H7 (cell line): ENCODE results near the gene ACTR2. TPM values are rescaled to one million over a fixed set of nuclear protein-coding genes. Genes with fewer than 3 reads are reported as not detected.
A peak's percentile ranks its signal among the peaks of the same experiment; 100 is the strongest.

Source experiments
- DNase-seq: peaks from one replicate; pipeline ENCODE4 v3.0.0; 2012
- H3K27me3 ChIP-seq: 2 replicates; pipeline ENCODE4 v1.6.0; 2011; ENCODE audit warnings: mild to moderate bottlenecking, low read length; ENCODE audit not compliant: control insufficient read depth, insufficient read depth
- H3K36me3 ChIP-seq: replicated peaks from 2 replicates; pipeline ENCODE4 v1.5.1; 2011; ENCODE audit warnings: low read length; ENCODE audit not compliant: control insufficient read depth, insufficient read depth
- H3K4me3 ChIP-seq: 2 replicates; pipeline ENCODE4 v1.5.1; 2011; ENCODE audit warnings: low read depth, mild to moderate bottlenecking, control low read depth, low read length, moderate library complexity; ENCODE audit not compliant: insufficient read depth
- total RNA-seq: library from RNA; depleted of rRNA; stranded (reverse); fragments of >200 nt; shearing (Covaris generic); gene quantifications from 2 replicates; pipeline ENCODE4 v1.2.3, GENCODE V29; 2014

ACTR2 gene
- total RNA-seq, 1 experiment from 2014 or later: 42.1 TPM

GRCh38 chr2:65278531-65278981 lies 50.9 kb downstream of the ACTR2 start:
- DNase-seq: no peak
- no peaks in the 10 kb centered on the region for H3K36me3 ChIP-seq
- no peak overlapping the region for H3K4me3 ChIP-seq
- peaks cover 64% of the 10 kb centered on the region for H3K27me3 ChIP-seq

DNA sequence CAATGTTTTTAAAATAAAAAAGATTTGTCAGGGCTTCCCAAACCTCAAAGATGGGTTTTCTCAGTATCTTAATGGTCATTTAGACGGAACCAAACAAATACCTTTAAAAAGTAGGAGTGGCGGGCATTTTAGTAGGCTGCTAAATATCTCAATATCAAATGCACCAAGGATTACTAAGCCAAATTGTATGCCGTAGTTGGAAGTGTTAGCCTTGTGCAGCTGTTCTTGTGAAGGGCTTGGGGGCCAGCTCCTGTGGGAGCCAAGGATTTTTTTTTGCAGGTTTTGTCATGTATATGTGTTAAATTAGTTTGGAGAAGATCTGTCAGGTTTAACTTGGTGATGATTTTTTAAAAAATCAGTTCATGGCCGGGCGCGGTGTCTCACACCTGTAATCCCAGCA lies 52.1 kb downstream of the ACTR2 start:
- DNase-seq: no peak
- H3K4me3 ChIP-seq: no peak overlapping the region
- H3K27me3 ChIP-seq: peaks cover 60% of the 10 kb centered on the region
- H3K36me3 ChIP-seq: no peaks in the 10 kb centered on the region

DNA sequence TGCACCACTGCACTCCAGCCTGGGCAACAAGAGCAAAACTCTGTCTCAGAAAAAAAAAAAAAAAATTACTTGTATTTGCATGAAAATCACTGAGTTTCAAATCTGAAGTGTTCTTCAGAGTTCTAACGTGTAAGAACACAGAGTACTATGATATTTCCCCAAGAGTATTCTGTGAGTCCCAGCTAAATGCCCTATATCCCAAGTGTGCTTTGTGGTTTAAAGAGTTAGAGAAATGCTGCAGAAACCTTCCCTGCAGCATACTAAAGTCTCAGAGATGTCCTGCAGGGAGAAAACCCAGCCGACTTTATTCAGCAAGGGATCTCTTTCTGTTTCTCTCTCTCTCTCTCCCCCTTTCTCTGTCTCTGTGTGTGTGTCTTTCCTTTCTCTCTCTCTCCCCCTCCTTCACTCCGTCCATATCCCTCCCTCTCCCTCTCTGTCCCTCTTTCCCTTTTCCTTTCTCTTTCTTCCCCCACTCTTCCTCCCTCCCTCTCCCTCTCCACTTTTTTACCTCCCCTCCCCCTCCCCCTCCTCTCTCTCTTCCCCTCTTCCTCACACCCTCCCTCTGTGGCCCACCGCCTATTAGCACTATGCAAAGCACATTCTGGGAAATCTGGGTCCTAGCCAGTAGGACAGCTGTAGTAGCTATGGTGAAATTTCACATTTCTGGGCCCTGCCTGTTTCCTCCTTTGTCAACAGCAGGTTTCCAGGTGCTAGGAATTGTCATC lies 54.2 kb downstream of the ACTR2 start:
- Histone ChIP-seq H3K36me3 (no peaks in the 10 kb centered on the region), H3K4me3 (no peak overlapping the region), H3K27me3 (peaks cover 44% of the 10 kb centered on the region)
- DNase-seq: peak; percentile 43

- Histone ChIP-seq H3K4me3 (no peak overlapping the region), H3K27me3 (peaks cover 36% of the 10 kb centered on the region), H3K36me3 (no peaks in the 10 kb centered on the region)
- DNase-seq: no peak
These were observed 54.9 kb downstream of the ACTR2 start for GRCh38 chr2:65282477-65283053.

DNA sequence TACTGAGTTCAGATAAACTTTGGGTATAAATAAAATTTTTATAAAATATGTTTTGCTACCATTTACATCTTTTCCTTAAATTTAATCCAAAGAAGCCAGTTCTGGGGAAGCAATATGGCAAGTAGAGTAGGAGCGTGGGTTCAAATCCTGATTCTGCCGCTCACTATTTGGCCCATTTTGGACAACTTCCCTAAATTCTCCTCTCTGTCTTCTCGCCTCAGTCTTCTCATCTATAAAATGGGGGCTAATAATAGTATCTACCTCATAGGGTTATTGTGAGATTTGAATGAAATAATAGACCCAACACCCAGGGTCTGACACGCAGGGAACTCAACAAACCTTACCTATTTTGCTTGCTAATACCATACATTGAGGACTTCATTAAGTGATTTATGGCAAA lies 59.7 kb downstream of the ACTR2 start:
- Histone ChIP-seq H3K4me3 (no peak overlapping the region), H3K27me3 (peaks cover 3% of the 10 kb centered on the region), H3K36me3 (no peaks in the 10 kb centered on the region)
- DNase-seq: no peak

GRCh38 chr2:65291216-65292105 lies 63.8 kb downstream of the ACTR2 start:
- no peak for DNase-seq
- Histone ChIP-seq H3K4me3 (no peak overlapping the region), H3K27me3 (no peaks in the 10 kb centered on the region; the same call in 1 of the 2 replicates), H3K36me3 (no peaks in the 10 kb centered on the region)

DNA sequence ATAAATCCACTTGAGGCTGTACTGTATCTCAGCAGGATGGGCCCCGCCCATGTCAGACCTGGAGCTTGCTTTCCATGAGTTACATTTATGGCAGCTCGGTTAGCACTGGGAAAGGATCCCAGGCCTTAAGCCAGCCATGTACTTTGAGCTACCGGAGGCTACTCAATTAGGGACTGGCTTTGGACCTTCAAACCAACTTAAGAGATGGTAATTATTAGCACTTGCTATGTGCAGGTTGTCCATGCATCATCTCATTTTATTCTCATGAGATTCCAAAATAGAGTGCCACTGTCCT lies 64.4 kb downstream of the ACTR2 start:
- Histone ChIP-seq H3K27me3 (no peaks in the 10 kb centered on the region; the same call in 1 of the 2 replicates), H3K36me3 (no peaks in the 10 kb centered on the region), H3K4me3 (no peak overlapping the region)
- no peak for DNase-seq

- DNase-seq: no peak
- Histone ChIP-seq H3K4me3 (no peak overlapping the region), H3K36me3 (no peaks in the 10 kb centered on the region), H3K27me3 (no peaks in the 10 kb centered on the region)
These were observed 64.9 kb downstream of the ACTR2 start for GRCh38 chr2:65292461-65293011.

DNA sequence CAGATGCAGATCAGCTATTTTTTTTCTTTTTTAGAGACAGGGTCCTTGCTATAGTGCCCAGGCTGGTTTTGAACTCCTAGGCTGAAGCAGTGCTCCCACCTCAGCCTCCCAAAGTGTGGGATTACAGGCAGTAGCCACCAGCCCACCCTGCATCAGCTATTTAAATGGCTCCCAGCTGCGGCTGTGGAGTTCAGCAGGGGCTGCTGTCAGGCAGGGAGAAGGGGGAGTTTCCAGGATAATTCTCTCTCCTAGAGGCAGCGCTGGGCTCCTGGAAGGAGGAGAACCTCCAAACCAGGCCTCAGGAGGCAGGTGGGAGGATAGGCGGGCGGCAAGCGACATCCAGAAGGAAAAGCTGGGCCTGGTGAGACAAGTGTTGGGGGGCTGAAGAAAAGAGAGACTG lies 65.7 kb downstream of the ACTR2 start:
- Histone ChIP-seq H3K36me3 (no peaks in the 10 kb centered on the region), H3K27me3 (no peaks in the 10 kb centered on the region), H3K4me3 (no peak overlapping the region)
- no peak for DNase-seq

GRCh38 chr2:65294136-65294535 lies 66.5 kb downstream of the ACTR2 start:
- no peak overlapping the region for H3K4me3 ChIP-seq
- no peak for DNase-seq
- H3K36me3 ChIP-seq: no peaks in the 10 kb centered on the region
- no peaks in the 10 kb centered on the region for H3K27me3 ChIP-seq

DNA sequence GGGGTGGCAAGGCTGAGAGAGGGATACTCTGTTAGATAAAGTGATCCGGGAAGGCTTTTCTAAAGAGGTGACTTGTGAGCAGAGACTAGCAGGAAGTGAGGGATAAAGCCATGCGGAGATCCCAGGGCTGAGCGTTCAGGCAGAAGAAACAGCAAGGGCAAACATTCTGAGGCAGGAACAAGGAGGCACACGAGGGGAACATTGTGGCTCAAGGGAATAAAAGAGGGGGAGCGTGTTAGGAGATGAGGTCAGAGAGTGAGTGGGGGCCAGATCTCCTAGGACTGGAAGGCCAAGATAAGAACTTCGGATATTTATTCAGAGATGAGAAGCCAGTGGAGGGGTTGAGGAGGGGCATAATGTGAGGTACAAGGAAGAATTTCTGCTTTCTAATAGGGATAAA lies 67.1 kb downstream of the ACTR2 start:
- H3K36me3 ChIP-seq: no peaks in the 10 kb centered on the region
- H3K27me3 ChIP-seq: no peaks in the 10 kb centered on the region
- no peak for DNase-seq
- H3K4me3 ChIP-seq: no peak overlapping the region

DNA sequence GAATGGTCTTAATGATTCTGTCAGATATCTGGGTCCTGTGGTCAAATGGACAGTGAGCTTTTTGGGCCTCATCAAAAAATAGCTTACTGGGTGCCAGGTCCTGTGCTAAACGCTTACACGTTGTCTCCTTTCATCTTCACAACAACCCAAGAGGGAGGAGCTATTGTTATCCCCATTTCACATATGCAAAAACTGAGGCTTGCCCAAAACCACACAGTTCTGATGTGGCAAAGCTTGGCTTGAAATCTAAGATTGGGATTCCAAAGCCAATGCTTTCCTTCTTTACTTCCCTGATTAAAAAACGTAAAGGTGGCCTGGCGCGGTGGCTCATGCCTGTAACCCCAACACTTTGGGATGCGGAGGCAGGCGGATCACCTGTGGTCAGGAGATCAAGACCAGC lies 69.3 kb downstream of the ACTR2 start:
- no peak for DNase-seq
- Histone ChIP-seq H3K27me3 (no peaks in the 10 kb centered on the region), H3K36me3 (no peaks in the 10 kb centered on the region), H3K4me3 (no peak overlapping the region)

DNA sequence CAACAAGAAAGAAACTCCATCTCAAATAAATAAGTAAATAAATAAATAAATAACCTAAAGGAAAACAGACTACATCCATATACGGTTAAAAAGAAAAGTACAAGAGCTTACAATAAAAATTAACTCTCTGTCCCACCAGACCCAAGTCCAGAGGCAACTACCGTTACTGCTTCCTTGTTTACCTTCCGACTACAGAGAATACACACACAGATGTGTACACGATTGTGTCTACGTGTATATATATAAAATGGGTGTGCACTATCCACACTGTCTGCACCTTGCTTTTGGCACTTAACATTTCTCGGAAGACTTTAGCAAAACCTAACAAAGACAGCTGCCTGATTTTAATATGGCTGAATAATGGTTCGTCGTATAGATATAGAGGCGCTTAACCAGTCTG lies 69.9 kb downstream of the ACTR2 start:
- no peaks in the 10 kb centered on the region for H3K27me3 ChIP-seq
- no peak for DNase-seq
- no peaks in the 10 kb centered on the region for H3K36me3 ChIP-seq
- H3K4me3 ChIP-seq: no peak overlapping the region

GRCh38 chr2:65298089-65298488 lies 70.5 kb downstream of the ACTR2 start:
- no peaks in the 10 kb centered on the region for H3K36me3 ChIP-seq
- no peak for DNase-seq

DNA sequence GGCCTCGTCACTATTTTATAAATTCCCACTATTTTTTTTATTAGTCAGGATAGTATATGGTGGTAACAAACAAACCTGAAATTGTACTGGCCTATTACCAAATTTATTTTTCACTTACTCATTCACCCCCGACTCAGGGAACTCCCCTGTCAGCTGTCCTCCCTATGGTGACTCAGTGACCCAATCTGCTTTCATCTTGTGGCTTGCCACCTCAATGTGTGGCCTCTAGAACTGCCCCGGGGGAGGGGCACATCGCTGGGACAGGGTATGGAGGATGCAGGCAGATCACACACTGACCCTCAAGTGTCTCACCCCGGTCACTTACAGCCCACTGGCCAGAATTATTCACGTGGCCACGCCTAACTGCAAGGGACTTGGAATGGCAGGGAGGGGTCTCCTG lies 71.6 kb downstream of the ACTR2 start:
- DNase-seq: no peak
- no peak overlapping the region for H3K4me3 ChIP-seq
- H3K36me3 ChIP-seq: no peaks in the 10 kb centered on the region
- H3K27me3 ChIP-seq: no peaks in the 10 kb centered on the region

More at GRCh38 chr2:65298089-65298488, 70.5 kb downstream of the ACTR2 start:
- Histone ChIP-seq H3K4me3 (no peak overlapping the region), H3K27me3 (no peaks in the 10 kb centered on the region)
